HG03457 (cell line): ENCODE results near the gene MMP15.

Experiments
- ATAC-seq: cut with Tn5 transposase; IDR thresholded peaks from one replicate; pipeline ENCODE4 v1.9.1; 2021; ENCODE audit warnings: moderate number of reproducible peaks; ENCODE audit not compliant: unreplicated experiment

Gene MMP15

DNA sequence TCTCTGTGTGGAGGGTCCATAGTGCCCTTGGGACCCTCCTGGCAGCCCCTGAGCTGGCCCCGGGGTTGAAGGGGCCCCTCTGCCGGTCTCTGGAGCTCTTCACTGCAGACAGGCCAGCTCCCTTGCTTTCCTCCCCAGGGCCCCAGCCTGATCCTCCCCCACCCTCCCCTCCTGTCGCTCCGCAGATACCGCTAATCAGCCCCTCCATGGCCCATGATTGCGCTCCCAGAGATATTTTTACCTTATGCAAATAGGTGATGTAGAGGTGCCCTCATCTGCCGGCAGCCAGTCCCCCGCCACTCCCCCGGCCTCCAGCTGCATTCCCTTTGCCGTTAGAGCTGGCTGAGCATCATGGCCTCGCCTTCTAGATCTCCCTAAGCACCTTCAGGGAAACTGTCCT, 9.2 kb downstream of the MMP15 start:
- no peak for ATAC-seq

DNA sequence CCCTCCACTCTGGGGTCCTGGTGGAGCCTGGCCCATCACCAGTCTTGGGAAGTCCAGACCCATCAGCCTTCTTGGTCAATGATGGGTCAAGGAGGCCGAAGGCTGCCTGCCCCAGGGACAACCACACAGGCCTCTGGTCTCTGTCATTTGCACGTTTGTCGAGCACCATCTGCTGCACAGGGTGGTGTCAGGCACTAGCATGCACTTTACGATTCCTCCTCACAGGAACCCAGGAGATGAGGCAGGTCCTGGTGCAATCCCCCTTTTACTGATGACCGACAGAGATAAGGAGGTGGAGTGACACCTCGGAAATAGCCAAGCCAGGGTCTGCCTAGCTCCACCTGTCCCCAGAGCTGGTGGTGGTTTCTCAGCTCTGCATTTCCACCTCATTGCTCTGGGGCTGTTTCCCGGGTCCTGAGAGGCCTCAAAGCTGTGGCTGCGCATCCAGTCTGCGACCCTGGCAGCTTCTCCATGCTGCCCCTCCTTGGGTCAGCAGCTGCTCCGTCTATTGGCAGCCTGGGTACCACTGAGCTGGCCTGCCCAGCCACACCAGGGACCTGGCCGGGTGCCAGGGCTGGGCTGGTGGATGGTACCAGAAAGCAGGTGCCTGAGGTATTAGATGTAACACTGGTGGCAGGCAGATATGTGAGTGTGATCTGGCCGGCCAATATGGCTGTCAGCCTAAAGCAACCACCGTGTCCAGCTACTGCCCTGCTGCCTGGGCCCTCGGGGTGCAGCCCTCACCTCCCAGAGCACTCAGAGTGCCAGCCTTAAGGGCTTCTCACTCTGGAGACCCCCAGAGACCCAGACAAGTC, 10.0 kb downstream of the MMP15 start:
- ATAC-seq = no peak

DNA sequence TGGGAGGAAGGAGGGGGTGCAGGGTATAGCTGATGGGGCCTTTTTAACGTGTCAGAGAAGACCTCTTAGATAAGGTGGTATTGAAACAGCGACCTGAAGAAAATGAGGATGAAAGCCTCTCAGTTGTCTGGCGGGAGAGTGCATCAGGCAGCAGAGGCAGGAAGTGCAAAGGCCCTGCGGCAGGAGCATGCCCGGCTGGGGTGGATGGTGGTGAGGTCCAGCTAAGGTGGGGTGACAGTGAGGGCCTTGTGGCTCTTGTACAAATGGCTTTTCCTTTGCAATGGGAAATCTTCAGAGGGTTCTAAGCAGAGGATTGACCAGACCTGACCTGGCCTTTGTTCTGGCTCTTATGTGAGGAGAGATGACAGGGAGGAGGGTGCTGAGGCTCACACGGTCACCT, 11.4 kb downstream of the MMP15 start:
- no peak for ATAC-seq

DNA sequence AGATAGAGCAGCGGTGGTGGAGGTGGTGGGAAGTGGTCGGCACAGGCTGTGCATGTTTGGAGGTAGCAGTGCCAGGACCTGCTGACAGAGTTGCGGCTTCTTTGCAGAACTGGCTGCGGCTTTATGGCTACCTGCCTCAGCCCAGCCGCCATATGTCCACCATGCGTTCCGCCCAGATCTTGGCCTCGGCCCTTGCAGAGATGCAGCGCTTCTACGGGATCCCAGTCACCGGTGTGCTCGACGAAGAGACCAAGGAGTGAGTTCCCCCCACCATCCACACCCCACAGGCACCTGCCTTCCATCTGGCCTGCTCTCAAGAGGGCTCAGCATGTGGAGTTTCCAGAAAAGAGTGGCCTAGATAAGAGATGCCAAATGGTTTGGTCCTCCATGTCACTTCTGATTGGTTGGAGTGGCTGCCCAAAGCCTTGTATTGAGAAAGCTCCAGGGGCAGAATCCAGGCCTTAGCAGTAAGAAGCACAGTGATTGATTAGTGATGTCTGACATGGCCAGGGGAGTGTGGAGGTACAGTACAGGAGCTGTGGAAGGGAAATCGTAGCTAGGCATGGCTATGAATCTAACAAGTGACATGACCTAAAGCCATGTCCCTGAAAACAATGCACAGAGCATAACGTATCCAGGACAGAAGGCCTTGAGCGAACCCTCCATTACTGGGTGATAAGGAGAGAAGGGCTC, 12.0 kb downstream of the MMP15 start:
- no peak for ATAC-seq

DNA sequence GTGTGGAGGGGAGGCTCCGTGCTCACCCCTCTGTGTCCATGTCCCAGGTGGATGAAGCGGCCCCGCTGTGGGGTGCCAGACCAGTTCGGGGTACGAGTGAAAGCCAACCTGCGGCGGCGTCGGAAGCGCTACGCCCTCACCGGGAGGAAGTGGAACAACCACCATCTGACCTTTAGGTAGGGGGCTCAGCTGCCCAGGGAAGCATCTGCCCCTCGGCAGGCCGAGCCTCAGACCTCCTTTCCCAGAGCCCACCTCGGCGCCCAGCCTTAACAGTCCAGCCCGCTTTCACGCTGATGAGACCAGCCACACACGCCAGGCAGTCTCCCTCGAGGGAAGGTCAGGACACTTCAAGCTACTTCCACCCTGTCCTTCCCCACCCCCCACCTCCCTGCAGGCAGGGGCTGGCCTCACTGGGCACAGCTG, 12.7 kb downstream of the MMP15 start:
- no peak for ATAC-seq

DNA sequence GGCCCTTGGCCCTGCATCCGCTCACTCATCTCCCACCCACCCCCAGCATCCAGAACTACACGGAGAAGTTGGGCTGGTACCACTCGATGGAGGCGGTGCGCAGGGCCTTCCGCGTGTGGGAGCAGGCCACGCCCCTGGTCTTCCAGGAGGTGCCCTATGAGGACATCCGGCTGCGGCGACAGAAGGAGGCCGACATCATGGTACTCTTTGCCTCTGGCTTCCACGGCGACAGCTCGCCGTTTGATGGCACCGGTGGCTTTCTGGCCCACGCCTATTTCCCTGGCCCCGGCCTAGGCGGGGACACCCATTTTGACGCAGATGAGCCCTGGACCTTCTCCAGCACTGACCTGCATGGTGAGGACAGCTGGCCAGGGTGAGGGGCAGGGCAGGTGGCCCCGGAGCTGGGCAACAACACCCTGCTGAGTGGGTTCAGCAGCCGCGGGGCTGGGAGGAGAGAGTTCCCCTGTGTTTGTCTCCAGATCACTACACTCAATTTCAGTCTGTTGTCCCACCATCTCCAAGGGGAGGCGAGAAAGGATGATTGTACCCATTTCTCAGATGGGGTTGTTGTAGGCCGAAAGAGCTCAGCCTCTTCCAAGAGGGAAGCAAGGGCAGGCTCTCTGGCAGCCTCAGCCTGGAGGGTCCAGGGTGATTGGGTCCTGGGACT, 14.4 kb downstream of the MMP15 start:
- ATAC-seq = no peak

DNA sequence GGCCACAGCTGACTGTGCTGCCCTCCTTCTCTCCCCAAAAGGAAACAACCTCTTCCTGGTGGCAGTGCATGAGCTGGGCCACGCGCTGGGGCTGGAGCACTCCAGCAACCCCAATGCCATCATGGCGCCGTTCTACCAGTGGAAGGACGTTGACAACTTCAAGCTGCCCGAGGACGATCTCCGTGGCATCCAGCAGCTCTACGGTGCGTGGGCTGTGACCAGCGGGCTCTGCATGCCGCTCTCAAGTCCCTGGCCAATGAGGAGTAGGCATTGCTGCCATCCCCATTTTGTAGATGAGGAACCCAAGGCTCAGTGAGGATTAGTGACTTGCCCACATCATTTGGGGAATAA, 14.9 kb downstream of the MMP15 start:
- no peak for ATAC-seq

DNA sequence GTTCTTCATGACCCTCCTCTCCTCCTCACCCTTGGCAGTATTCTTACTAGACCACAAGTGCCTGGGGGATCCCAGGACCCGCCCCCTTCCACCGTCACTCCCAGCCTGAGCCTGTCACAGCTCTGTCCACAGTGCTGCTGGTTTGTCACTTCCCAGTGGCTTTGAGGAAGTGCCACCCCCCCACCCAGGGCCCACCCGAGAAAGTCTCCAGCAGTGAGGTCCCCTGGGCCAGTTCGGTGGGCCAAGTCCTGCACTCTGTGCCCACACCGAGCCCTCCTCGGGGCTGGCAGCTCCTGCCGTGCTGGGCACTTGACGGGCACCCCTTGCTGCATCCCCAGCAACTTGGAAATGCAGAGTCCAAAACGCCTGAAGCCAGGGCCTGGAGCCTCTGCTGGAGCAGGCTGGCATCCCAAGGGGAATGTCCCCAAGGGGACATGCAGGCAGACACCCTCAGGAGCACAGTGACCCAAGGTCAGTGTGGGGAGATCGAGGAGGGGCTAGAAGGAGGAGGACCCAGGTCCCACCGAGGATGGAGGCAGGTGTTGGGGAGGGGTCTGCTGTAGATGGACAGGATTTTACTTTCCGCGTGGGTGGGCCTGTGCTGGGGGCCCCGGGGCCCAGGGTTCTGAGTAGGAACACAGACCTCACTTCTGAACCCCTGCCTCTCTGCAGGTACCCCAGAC, 15.5 kb downstream of the MMP15 start:
- ATAC-seq = no peak

DNA sequence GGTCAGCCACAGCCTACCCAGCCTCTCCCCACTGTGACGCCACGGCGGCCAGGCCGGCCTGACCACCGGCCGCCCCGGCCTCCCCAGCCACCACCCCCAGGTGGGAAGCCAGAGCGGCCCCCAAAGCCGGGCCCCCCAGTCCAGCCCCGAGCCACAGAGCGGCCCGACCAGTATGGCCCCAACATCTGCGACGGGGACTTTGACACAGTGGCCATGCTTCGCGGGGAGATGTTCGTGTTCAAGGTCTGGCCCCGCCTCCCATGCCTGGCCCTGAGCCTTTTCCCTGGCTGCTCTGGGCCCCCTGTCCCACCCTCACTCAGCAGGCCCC, 16.0 kb downstream of the MMP15 start:
- no peak for ATAC-seq

DNA sequence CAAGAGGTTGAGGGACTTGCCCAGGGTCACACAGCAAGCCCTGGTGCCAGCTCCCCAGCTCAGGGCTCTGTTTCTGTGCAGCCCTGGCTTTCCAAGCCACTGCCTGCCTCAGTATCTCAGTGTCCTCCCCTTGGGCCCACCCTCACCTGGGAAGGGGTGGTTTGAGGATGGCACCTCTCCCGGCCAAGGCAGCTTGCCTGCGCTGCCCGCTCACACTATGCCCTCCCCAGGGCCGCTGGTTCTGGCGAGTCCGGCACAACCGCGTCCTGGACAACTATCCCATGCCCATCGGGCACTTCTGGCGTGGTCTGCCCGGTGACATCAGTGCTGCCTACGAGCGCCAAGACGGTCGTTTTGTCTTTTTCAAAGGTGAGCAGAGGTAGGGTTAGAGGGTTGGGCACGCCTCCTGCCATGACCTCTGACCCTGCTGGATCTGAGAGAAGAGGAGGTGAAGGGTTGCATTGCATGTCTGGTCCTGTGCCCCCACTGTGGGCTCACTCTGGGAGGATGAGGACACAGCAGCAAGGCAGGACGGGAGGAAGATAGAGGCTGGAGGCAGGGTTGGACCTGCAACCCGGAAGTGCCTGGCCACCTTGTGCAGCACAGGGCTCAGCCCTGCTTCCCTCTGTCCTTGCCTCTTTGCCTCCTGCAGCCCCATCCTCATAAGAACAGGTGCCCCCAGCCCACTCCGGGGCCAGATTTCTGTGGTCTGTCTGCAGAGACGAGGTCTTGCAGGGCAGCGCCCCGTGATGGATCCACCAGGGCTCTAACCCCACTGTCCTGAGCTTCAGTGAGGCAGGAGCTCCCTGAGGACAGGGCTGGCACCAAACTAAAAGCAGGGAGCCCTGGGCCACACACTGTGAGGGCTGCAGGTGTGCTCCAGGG, 16.7 kb downstream of the MMP15 start:
- no peak for ATAC-seq

DNA sequence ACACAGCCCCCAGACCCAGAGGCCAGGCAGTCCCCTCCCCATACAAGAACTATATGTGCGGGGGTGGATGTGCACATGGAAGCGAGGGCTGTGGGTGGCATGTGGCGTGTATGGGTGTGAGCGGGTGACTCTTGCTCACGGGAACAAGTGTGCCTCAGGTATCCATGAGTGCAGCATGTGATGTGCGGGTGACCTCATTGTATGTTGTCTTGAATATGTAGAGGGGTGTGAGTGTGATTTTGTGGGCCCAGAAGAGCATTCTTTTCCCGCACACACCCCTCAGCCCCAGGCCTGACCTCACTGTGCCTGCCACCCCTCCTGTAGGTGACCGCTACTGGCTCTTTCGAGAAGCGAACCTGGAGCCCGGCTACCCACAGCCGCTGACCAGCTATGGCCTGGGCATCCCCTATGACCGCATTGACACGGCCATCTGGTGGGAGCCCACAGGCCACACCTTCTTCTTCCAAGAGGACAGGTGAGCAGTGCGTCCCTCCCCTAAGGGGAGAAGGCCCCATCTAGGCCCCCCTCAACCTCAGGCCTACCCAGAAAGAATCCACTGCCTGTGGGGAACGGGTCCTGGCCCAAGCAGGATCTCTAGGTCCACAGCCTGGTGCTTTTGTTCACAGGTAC, 17.4 kb downstream of the MMP15 start:
- ATAC-seq = no peak

DNA sequence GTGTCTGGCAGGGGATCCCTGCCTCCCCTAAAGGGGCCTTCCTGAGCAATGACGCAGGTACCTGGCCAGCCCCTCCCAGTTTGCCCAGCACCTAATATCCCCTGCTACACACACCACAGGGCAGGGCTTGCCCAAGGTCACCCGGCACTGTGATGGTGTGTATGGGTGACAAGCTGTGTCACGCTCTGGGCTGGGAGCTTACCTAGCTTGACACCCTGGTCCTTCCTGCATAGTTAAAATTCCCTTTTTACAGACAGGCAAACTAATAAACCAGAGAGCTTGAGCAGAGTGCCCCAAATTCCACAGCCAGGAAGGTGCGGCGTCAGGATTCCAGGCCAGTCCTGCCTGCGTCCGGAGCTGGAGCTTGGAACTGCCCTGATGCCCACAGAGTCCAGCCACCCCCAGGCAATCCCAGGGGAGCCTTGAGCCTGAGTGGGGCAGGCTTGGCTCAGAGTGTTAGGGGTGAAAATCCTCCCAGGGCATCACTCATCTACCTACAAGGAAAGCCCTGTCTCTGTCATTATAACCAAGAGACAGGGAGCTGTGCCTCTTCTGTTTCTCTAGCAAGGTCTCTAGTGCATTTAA, 18.1 kb downstream of the MMP15 start:
- no peak for ATAC-seq

DNA sequence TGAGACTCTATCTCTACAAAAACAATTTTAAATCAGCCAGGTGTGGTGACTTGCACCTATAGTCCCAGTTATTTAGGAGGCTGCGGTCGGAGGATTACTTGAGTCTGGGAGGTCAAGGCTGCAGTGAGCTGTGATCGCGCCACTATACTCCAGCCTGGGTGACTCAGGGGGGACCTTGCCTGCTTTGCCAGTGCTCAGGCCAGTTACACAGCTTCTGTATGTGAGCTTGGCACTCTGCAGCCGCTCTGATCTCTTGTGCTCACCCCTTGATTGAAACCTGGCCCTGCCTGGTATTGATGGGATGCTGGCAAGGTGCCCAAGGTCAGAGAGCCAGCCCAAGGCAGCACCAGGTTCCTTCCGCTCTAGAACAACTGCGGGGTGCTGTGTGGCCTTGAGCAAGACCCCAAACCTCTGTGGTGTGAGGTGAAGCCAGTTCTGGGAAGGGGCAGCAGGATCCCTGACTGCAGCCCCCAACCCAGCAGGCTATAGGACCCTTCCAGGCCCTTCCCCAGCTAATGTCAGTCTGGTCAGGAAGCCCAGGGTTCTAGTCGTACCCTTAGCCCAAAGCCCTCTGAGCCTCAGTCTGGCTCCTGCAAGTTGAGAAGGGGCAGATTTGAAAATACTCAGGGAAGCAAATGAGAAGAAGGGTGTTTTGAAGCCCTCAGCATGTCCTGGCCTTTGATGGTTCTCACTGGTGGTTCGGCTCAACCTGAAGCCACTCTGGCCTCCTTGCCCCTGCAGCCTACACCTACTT, 18.9 kb downstream of the MMP15 start:
- ATAC-seq = no peak

DNA sequence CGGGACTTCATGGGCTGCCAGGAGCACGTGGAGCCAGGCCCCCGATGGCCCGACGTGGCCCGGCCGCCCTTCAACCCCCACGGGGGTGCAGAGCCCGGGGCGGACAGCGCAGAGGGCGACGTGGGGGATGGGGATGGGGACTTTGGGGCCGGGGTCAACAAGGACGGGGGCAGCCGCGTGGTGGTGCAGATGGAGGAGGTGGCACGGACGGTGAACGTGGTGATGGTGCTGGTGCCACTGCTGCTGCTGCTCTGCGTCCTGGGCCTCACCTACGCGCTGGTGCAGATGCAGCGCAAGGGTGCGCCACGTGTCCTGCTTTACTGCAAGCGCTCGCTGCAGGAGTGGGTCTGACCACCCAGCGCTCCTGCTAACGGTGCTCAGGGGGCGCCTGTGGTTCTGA, 19.5 kb downstream of the MMP15 start:
- no peak for ATAC-seq

DNA sequence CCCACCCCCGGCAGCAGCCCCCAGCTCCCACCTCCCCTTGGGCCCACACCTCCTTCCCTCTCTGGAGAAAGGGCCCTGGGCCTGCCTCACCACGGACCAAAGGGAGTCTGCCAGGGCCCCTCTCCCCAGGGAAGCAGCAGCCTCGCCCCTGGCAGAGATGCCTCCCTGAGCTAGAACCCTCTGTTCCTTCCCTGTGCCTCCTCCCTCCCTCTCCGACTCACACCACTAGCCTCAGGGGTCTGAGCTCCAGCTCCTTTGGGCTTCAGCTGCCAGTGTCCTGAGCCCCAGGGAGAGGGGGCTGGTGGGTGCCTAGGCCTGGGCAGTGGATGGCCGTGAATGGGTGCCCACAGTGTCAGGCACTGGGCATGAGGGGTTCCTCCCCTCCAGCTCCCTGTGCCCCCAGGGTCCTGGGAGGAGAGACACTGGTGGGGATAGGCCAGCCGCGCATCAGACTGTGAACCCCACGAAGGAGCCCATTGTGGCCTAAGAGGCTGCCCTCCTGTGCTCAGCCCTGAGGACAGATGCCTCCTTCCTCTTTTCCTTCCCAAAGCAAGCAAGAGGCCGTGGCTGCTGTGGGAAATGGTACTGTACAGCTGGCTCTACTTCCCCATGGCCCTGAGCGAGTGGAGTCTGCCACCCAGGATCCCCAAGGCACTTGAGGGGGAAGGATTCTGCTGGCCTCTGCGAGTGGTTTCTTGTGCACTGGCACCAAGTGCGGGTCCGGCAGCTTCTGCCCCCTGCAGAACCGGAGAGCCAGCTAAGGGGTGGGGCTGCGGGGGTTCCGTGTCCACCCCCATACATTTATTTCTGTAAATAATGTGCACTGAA, 20.7 kb downstream of the MMP15 start:
- no peak for ATAC-seq

DNA sequence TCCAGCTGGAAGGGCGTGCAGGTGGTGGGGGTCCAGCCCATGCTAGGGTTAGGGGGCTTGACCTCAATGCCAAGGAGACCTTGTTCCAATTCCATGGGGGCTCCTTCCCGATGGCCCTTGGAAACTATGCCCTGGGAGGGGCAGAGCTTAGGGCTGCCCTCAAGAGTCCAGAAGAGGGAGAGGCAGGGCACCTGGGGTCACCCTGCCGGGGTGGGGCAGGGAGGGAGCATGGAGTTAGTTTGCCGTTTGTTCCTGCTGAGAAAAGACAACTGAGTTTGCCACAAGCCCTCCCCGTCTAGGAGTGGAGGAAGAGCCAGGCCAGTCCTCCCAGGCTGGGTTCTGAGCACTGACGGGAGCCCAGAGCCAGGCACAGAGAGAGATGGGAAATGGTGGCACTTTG, 21.4 kb downstream of the MMP15 start:
- ATAC-seq = no peak

DNA sequence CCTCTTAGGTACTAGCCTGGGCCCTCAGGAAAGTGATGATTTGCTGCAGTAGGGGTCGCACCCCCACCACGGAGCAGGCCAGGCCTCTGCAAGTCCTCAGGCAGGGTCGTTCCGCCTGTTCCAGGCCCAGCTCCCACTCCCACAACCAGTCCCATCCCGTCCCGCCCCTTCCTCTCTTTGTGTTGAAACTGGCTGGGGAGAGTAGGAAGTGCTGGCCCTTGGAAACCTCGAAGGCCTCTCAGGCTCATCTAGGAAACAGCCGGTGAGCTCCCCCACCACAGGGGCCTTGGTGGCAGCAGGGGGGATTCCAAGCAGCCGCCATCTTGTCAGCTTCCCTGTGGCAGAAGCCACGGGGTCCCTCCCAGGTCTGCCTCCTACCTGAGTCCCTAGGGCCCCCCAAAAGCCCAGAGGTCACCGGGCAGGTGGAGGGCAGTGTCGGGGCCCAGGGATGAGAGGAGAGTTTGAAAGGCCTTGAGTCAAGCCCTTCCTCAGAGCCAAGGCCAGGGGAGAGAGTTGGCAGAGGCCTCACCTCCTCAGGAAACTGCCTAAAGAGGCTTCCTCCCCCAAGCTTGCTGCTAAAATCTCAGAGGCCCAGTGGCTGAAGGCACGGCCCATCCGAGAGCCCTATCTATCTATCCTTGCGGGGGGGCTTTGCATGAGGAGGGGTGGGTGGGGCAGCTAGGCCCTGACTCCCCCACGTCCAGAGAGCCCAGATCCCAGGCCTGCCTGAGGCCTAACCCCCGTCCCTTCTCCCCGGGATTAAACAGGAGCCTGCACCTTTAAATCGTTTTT, 22.2 kb downstream of the MMP15 start:
- ATAC-seq = no peak
